MM.1S (cell line): ENCODE measurements around the gene JAKMIP2.

Experiments used
- DNase-seq: peaks from one replicate; pipeline ENCODE4 v3.0.0-alpha.2; 2015
- H2AFZ ChIP-seq: fragments of 300-600 bp; sonication (generic); 2 replicates; pipeline ENCODE4 v1.6.0; 2016; ENCODE audit warnings: antibody characterized with exemption, low read length
- H3F3A ChIP-seq: fragments of 300-600 bp; sonication (generic); 2 replicates; pipeline ENCODE4 v1.6.1; 2016; ENCODE audit warnings: mild to moderate bottlenecking, antibody characterized with exemption, low read length, moderate library complexity, mixed read lengths; ENCODE audit not compliant: insufficient read depth
- H3K27ac ChIP-seq: fragments of 300-600 bp; sonication (generic); 2 replicates; pipeline ENCODE4 v1.5.1; 2016; ENCODE audit warnings: mild to moderate bottlenecking, low read length
- H3K27me3 ChIP-seq: fragments of 300-600 bp; sonication (generic); replicated peaks from 2 replicates; pipeline ENCODE4 v1.6.0; 2016; ENCODE audit warnings: low read length; ENCODE audit not compliant: insufficient read depth
- H3K36me3 ChIP-seq: fragments of 300-600 bp; sonication (generic); replicated peaks from 2 replicates; pipeline ENCODE4 v1.6.1; 2016; ENCODE audit warnings: mild to moderate bottlenecking, low read length, mixed read lengths; ENCODE audit not compliant: insufficient read depth
- H3K4me1 ChIP-seq: fragments of 300-600 bp; sonication (generic); 2 replicates; pipeline ENCODE4 v1.6.1; 2016; ENCODE audit warnings: low read length, mixed read lengths
- H3K4me2 ChIP-seq: fragments of 300-600 bp; sonication (generic); 2 replicates; pipeline ENCODE4 v1.6.0; 2016; ENCODE audit warnings: low read depth, low read length
- H3K4me3 ChIP-seq: fragments of 300-600 bp; sonication (generic); 2 replicates; pipeline ENCODE4 v1.5.1; 2016; ENCODE audit warnings: low read length, mixed read lengths
- H3K79me2 ChIP-seq: fragments of 300-600 bp; sonication (generic); 2 replicates; pipeline ENCODE4 v1.6.1; 2016; ENCODE audit warnings: mixed run types, low read length, mixed read lengths
- H3K9ac ChIP-seq: fragments of 300-600 bp; sonication (generic); 2 replicates; pipeline ENCODE4 v1.6.1; 2016; ENCODE audit warnings: low read length, mixed read lengths
- H3K9me2 ChIP-seq: fragments of 300-600 bp; sonication (generic); replicated peaks from 2 replicates; pipeline ENCODE4 v1.6.1; 2016; ENCODE audit warnings: mild to moderate bottlenecking, low read length, mixed read lengths; ENCODE audit not compliant: insufficient read depth
- H3K9me3 ChIP-seq: fragments of 300-600 bp; sonication (generic); replicated peaks from 2 replicates; pipeline ENCODE4 v1.6.1; 2016; ENCODE audit warnings: mild to moderate bottlenecking, low read length, mixed read lengths; ENCODE audit not compliant: insufficient read depth
- H4K20me1 ChIP-seq: fragments of 300-600 bp; sonication (generic); 2 replicates; pipeline ENCODE4 v1.6.1; 2016; ENCODE audit warnings: mild to moderate bottlenecking, low read length, moderate library complexity, mixed read lengths; ENCODE audit not compliant: insufficient read depth
- EZH2 ChIP-seq: fragments of 300-600 bp; sonication (generic); optimal IDR thresholded peaks from 2 replicates; pipeline ENCODE3; 2017; ENCODE audit warnings: low read depth, mild to moderate bottlenecking, antibody characterized with exemption, low read length, mixed read lengths
- EZH2phosphoT487 ChIP-seq: fragments of 300-600 bp; sonication (generic); IDR thresholded peaks from 2 replicates; pipeline ENCODE4 v1.6.1; 2018; ENCODE audit warnings: antibody characterized with exemption, low read length
- TF ChIP-seq, protein P1 (sequence below): fragments of 300-600 bp; sonication (generic); IDR thresholded peaks from 2 replicates; pipeline ENCODE4 v1.5.1; 2016; ENCODE audit warnings: antibody characterized with exemption, low read length, mixed read lengths

JAKMIP2 gene

DNA sequence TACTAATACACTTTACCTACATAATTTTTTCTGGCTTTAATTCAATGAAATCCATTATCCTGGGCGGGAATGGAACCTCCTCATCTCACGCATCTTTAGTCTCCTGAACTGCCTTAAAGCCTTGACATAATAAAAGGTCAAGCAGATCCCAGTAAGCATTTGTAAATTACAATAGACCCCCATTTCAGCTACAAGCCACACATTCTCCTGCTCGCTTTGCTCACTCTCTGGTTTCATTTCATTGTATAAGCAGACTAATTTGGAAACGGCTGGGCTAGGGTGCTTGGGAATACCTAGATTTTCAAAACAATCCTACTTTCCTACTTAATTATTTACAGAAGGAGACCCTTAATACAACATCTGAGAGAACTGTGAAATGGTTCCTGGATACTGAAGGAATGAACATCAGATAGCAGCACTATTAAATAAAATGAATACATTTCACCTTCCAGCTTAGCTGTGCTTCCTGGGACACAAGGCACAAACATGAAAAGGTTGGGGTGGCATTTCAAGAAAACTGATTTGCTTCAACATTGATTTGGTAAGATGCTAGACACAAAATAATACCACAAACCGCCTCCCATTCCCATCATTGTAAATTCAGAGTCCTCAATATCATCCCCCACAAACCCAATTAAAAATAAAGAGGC, 1.5 kb downstream of the JAKMIP2 start:
- no peak for TF ChIP-seq EZH2phosphoT487
- TF ChIP-seq, protein P1, sequence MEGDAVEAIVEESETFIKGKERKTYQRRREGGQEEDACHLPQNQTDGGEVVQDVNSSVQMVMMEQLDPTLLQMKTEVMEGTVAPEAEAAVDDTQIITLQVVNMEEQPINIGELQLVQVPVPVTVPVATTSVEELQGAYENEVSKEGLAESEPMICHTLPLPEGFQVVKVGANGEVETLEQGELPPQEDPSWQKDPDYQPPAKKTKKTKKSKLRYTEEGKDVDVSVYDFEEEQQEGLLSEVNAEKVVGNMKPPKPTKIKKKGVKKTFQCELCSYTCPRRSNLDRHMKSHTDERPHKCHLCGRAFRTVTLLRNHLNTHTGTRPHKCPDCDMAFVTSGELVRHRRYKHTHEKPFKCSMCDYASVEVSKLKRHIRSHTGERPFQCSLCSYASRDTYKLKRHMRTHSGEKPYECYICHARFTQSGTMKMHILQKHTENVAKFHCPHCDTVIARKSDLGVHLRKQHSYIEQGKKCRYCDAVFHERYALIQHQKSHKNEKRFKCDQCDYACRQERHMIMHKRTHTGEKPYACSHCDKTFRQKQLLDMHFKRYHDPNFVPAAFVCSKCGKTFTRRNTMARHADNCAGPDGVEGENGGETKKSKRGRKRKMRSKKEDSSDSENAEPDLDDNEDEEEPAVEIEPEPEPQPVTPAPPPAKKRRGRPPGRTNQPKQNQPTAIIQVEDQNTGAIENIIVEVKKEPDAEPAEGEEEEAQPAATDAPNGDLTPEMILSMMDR = no peak
- TF ChIP-seq EZH2 = no peak
- no peak for DNase-seq
- peak overlapping the region; percentile 91 for H3K4me3 ChIP-seq
- peaks cover 12% of the 10 kb centered on the region for H3F3A ChIP-seq
- H3K9ac ChIP-seq = peak overlapping the region; percentile 77; the same call in 1 of the 2 replicates
- H3K36me3 ChIP-seq = 0 out of 2 replicates have a peak, but pooled peaks cover 3% of the 10 kb centered on the region
- peaks cover 18% of the 10 kb centered on the region for H3K4me1 ChIP-seq
- no peaks in the 10 kb centered on the region for H4K20me1 ChIP-seq
- peak overlapping the region; percentile 83; the same call in 1 of the 2 replicates for H3K27ac ChIP-seq
- peak overlapping the region; percentile 80 for H3K4me2 ChIP-seq
- no peaks in the 10 kb centered on the region for H3K27me3 ChIP-seq
- H3K9me2 ChIP-seq = no peaks in the 10 kb centered on the region
- H2AFZ ChIP-seq = 0 out of 2 replicates have a peak overlapping the region, but pooled peaks have one; percentile 1
- peaks cover 59% of the 10 kb centered on the region for H3K79me2 ChIP-seq
- H3K9me3 ChIP-seq = no peaks in the 10 kb centered on the region

DNA sequence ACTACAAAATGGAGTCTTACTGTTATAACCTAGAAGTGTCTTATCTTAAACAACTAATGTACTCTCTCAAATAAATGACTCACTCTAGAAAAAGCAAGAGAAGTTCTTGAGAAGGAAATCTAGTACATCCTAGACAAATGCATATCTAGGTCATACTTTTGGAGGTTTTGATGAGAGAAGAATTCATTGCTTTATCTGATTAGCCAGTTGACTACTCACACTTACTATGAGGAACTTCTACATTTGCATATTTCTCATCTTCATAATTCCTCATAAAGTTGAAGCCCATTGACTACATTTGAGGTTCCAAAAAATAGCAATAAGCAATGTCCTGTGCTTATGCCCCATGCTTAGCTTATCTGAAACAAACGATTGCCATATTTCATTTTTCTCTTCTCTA, 2.8 kb downstream of the JAKMIP2 start:
- Histone ChIP-seq H3K79me2 (peaks cover 70% of the 10 kb centered on the region), H3K4me1 (peaks cover 18% of the 10 kb centered on the region), H3K9me2 (no peaks in the 10 kb centered on the region), H3K4me3 (peak overlapping the region; percentile 91), H3K36me3 (0 out of 2 replicates have a peak, but pooled peaks cover 3% of the 10 kb centered on the region), H3F3A (peaks cover 12% of the 10 kb centered on the region), H4K20me1 (no peaks in the 10 kb centered on the region), H3K27me3 (no peaks in the 10 kb centered on the region), H3K9me3 (no peaks in the 10 kb centered on the region), H3K9ac (peak overlapping the region; percentile 77; the same call in 1 of the 2 replicates), H2AFZ (no peak overlapping the region), H3K27ac (peak overlapping the region; percentile 11; the same call in 1 of the 2 replicates), H3K4me2 (peak overlapping the region; percentile 80)
- no peak for DNase-seq
- TF ChIP-seq EZH2 = no peak

DNA sequence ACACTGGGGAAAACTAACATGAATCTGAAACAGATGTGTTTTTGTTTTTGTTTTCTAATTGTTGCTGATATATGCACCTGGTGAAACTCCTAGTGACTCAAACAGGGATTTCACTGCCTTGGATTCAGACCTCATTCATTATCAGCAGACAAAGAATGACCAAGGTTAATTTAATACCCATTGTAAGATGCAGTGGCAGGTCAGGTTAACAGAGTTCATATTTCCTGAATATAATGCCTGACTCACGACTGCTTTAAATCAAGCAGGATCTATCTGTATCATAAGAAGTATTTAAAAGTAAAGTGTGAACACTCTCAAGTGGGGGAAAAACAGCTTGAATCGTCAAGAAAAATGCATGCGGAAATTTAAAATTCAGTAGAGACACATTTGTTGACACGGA, 5.5 kb downstream of the JAKMIP2 start:
- Histone ChIP-seq H2AFZ (no peak overlapping the region), H3F3A (peaks cover 8% of the 10 kb centered on the region; the same call in 1 of the 2 replicates), H3K79me2 (peaks cover 84% of the 10 kb centered on the region), H3K9me3 (no peaks in the 10 kb centered on the region), H4K20me1 (no peaks in the 10 kb centered on the region), H3K4me2 (no peak overlapping the region), H3K4me1 (peaks cover 18% of the 10 kb centered on the region), H3K27ac (no peak overlapping the region), H3K9ac (no peak overlapping the region), H3K27me3 (no peaks in the 10 kb centered on the region), H3K9me2 (no peaks in the 10 kb centered on the region), H3K36me3 (0 out of 2 replicates have a peak, but pooled peaks cover 3% of the 10 kb centered on the region), H3K4me3 (no peak overlapping the region)
- TF ChIP-seq EZH2phosphoT487 (no peak), EZH2 (no peak)
- TF ChIP-seq, protein P1 = no peak
- no peak for DNase-seq

DNA sequence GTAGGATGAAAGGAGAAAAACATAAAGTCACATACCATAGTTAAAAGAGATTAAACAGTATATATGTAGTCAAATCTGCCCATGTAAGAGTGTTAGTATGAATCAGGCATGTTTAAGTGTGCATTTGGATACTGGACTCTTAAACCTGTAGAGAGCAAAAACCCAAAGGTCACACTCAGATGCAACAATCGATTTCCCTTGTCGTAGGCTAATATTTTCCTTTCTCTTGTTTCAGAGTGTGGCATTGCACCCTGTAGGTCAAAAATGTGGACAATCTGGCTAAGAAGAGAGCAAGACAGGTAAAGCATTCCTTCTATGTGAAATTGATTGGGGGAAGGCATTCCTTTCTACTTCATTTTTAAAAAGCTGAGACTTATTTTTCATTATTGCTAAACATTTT, 8.9 kb downstream of the JAKMIP2 start:
- Histone ChIP-seq H3K9me3 (no peaks in the 10 kb centered on the region), H3K27me3 (no peaks in the 10 kb centered on the region), H3K9me2 (no peaks in the 10 kb centered on the region), H4K20me1 (no peaks in the 10 kb centered on the region), H3K4me1 (peaks cover 5% of the 10 kb centered on the region), H2AFZ (no peak overlapping the region), H3K4me3 (no peak overlapping the region), H3K36me3 (0 out of 2 replicates have a peak, but pooled peaks cover 3% of the 10 kb centered on the region), H3K27ac (no peak overlapping the region), H3F3A (no peaks in the 10 kb centered on the region; the same call in 1 of the 2 replicates), H3K9ac (no peak overlapping the region), H3K4me2 (no peak overlapping the region), H3K79me2 (peaks cover 64% of the 10 kb centered on the region)
- TF ChIP-seq EZH2phosphoT487 = no peak
- no peak for TF ChIP-seq EZH2
- TF ChIP-seq, protein P1 = no peak
- no peak for DNase-seq
